WTC11 (cell line): Measurements from ENCODE around the gene REEP2. TPM values are rescaled to one million over a fixed set of nuclear protein-coding genes. Genes with fewer than 3 reads are reported as not detected.

Source experiments
- ATAC-seq: fragments of 200-7000 bp; cut with Tn5 transposase; 2 replicates; pipeline ENCODE4 v1.10.0; 2021; ENCODE audit warnings: mild to moderate bottlenecking, moderate library complexity
- CTCF ChIA-PET: fragments of 300-600 bp; sonication (Branson Sonifier 250); formaldehyde crosslinking; loops from one replicate; lab custom pipeline; 2021; ENCODE audit warnings: antibody characterized with exemption; lab: Charles Lee
- POLR2A ChIA-PET: fragments of 350-600 bp; sonication (Branson Sonifier 250); formaldehyde crosslinking; loops from one replicate; lab custom pipeline; 2021; ENCODE audit warnings: antibody characterized with exemption; lab: Charles Lee
- DNase-seq: peaks from one replicate; pipeline ENCODE4 v3.0.0; 2021; ENCODE audit warnings: low spot score
- H3K27ac Mint-ChIP-seq: 2 replicates; pipeline ENCODE4 v1.8.0; 2021; ENCODE audit warnings: mixed read lengths
- H3K27me3 Mint-ChIP-seq: 2 replicates; pipeline ENCODE4 v1.8.0; 2021; ENCODE audit warnings: low read depth, mild to moderate bottlenecking, moderate library complexity, mixed read lengths
- H3K36me3 Mint-ChIP-seq: 2 replicates; pipeline ENCODE4 v1.8.0; 2021; ENCODE audit warnings: mixed read lengths
- H3K4me1 Mint-ChIP-seq: 2 replicates; pipeline ENCODE4 v1.8.0; 2022; ENCODE audit warnings: mixed read lengths
- H3K4me3 Mint-ChIP-seq: 2 replicates; pipeline ENCODE4 v1.8.0; 2021; ENCODE audit warnings: mild to moderate bottlenecking, moderate library complexity, mixed read lengths
- H3K9me3 Mint-ChIP-seq: 2 replicates; pipeline ENCODE4 v1.8.0; 2021; ENCODE audit warnings: mixed read lengths
- AFF4 ChIP-seq: sonication (generic); formaldehyde crosslinking; IDR thresholded peaks from 2 replicates; pipeline ENCODE4 v1.8.1; 2023; ENCODE audit warnings: mild to moderate bottlenecking, missing genetic modification reagents, borderline replicate concordance
- ATF2 ChIP-seq: sonication (generic); formaldehyde crosslinking; IDR thresholded peaks from 2 replicates; pipeline ENCODE4 v1.8.1; 2022; ENCODE audit warnings: low read depth, missing genetic modification reagents, borderline replicate concordance
- EMX1 ChIP-seq: fragments of 250-450 bp; sonication (Bioruptor Pico); IDR thresholded peaks from 2 replicates; pipeline ENCODE4 v1.8.0; 2021; ENCODE audit warnings: mild to moderate bottlenecking
- FOXJ3 ChIP-seq: sonication (generic); formaldehyde crosslinking; IDR thresholded peaks from 2 replicates; pipeline ENCODE4 v1.9.0; 2021; ENCODE audit warnings: missing genetic modification reagents, mild to moderate bottlenecking, borderline replicate concordance
- FOXK1 ChIP-seq: sonication (generic); formaldehyde crosslinking; IDR thresholded peaks from 2 replicates; pipeline ENCODE4 v1.8.0; 2022; ENCODE audit warnings: mild to moderate bottlenecking, moderate library complexity, missing genetic modification reagents
- FOXP1 ChIP-seq: sonication (generic); formaldehyde crosslinking; IDR thresholded peaks from 2 replicates; pipeline ENCODE4 v1.8.0; 2022; ENCODE audit warnings: missing genetic modification reagents, mild to moderate bottlenecking, moderate library complexity, borderline replicate concordance
- GRHL2 ChIP-seq: fragments of 250-450 bp; sonication (Bioruptor Pico); IDR thresholded peaks from 2 replicates; pipeline ENCODE4 v1.8.0; 2022; ENCODE audit warnings: mild to moderate bottlenecking, moderate library complexity; ENCODE audit not compliant: insufficient replicate concordance, severe bottlenecking
- JAZF1 ChIP-seq: fragments of 250-450 bp; sonication (Bioruptor Pico); IDR thresholded peaks from 2 replicates; pipeline ENCODE4 v1.9.0; 2021; ENCODE audit warnings: moderate library complexity, mild to moderate bottlenecking, inconsistent platforms
- KAT7 ChIP-seq: sonication (generic); formaldehyde crosslinking; IDR thresholded peaks from 2 replicates; pipeline ENCODE4 v1.8.1; 2023; ENCODE audit warnings: missing genetic modification reagents, mild to moderate bottlenecking, borderline replicate concordance
- MAX ChIP-seq: sonication (generic); formaldehyde crosslinking; IDR thresholded peaks from 2 replicates; pipeline ENCODE4 v1.8.0; 2022; ENCODE audit warnings: mild to moderate bottlenecking, missing genetic modification reagents
- NFATC4 ChIP-seq: fragments of 250-450 bp; sonication (Bioruptor Pico); IDR thresholded peaks from 2 replicates; pipeline ENCODE4 v1.9.0; 2021; ENCODE audit warnings: mild to moderate bottlenecking
- NR2C2 ChIP-seq: sonication (generic); formaldehyde crosslinking; IDR thresholded peaks from 2 replicates; pipeline ENCODE4 v1.8.0; 2022; ENCODE audit warnings: mild to moderate bottlenecking, missing genetic modification reagents
- SMAD3 ChIP-seq: sonication (generic); formaldehyde crosslinking; IDR thresholded peaks from 2 replicates; pipeline ENCODE4 v1.8.0; 2022; ENCODE audit warnings: missing genetic modification reagents, mild to moderate bottlenecking, borderline replicate concordance
- SMAD4 ChIP-seq: sonication (generic); formaldehyde crosslinking; IDR thresholded peaks from 2 replicates; pipeline ENCODE4 v1.8.0; 2022; ENCODE audit warnings: mild to moderate bottlenecking, missing genetic modification reagents
- TEAD4 ChIP-seq: sonication (generic); formaldehyde crosslinking; IDR thresholded peaks from 2 replicates; pipeline ENCODE4 v1.8.0; 2022; ENCODE audit warnings: mild to moderate bottlenecking, missing genetic modification reagents
- ZBTB43 ChIP-seq: sonication (generic); formaldehyde crosslinking; IDR thresholded peaks from 2 replicates; pipeline ENCODE4 v1.8.1; 2023; ENCODE audit warnings: mild to moderate bottlenecking, missing genetic modification reagents
- ZNF138 ChIP-seq: sonication (generic); formaldehyde crosslinking; conservative IDR thresholded peaks from 2 replicates; pipeline ENCODE4 v1.8.1; 2022; ENCODE audit warnings: mild to moderate bottlenecking, moderate library complexity, missing genetic modification reagents
- ZNF219 ChIP-seq: sonication (generic); formaldehyde crosslinking; IDR thresholded peaks from 2 replicates; pipeline ENCODE4 v1.8.0; 2023; ENCODE audit warnings: missing genetic modification reagents, mild to moderate bottlenecking, borderline replicate concordance
- ZNF317 ChIP-seq: sonication (generic); formaldehyde crosslinking; IDR thresholded peaks from 2 replicates; pipeline ENCODE4 v1.8.1; 2023; ENCODE audit warnings: low read depth, mild to moderate bottlenecking, moderate library complexity, missing genetic modification reagents, borderline replicate concordance
- ZNF396 ChIP-seq: fragments of 250-450 bp; sonication (Bioruptor Pico); IDR thresholded peaks from 2 replicates; pipeline ENCODE4 v1.8.0; 2021; ENCODE audit warnings: mild to moderate bottlenecking, moderate library complexity, borderline replicate concordance
- ZNF423 ChIP-seq: fragments of 250-450 bp; sonication (Bioruptor Pico); IDR thresholded peaks from 2 replicates; pipeline ENCODE4 v2.1.2; 2022; ENCODE audit warnings: mild to moderate bottlenecking, moderate library complexity
- ZNF671 ChIP-seq: fragments of 250-450 bp; sonication (Bioruptor Pico); IDR thresholded peaks from 2 replicates; pipeline ENCODE4 v1.8.0; 2021; ENCODE audit warnings: mild to moderate bottlenecking
- total RNA-seq: library from RNA; stranded (reverse); gene quantifications from 3 replicates; pipeline ENCODE4 v1.2.3, GENCODE V29; 2021

The REEP2 gene
- total RNA-seq, 1 experiment from 2014 or later = 51.1 TPM

- TF ChIP-seq ZNF671 (CRISPR knock-in tag) (no peak), ZNF423 (CRISPR knock-in tag) (no peak), EMX1 (CRISPR knock-in tag) (no peak), SMAD3 (CRISPR knock-in tag) (no peak), ZNF317 (CRISPR knock-in tag) (no peak), ZNF396 (CRISPR knock-in tag) (no peak), ZNF219 (no peak), MAX (no peak)
These were observed 20.4 kb upstream of the REEP2 start (continued) for GRCh38 chr5:138418444-138418843.

GRCh38 chr5:138425079-138425478, 13.8 kb upstream of the REEP2 start:
- CTCF ChIA-PET = interaction anchor here (0.8 kb wide), 1 partner anchor 25 kb away, joined by 4 read pairs; no protein-coding TSS in a partner anchor
- no peaks in the 10 kb centered on the region for H3K9me3 Mint-ChIP-seq
- ATAC-seq (no peak), DNase-seq (no peak)
- no peaks in the 10 kb centered on the region for H3K27me3 Mint-ChIP-seq
- H3K4me1 Mint-ChIP-seq = no peaks in the 10 kb centered on the region
- H3K36me3 Mint-ChIP-seq = peaks cover 76% of the 10 kb centered on the region
- no peak for TF ChIP-seq GRHL2
- no peak for TF ChIP-seq ZNF396 (CRISPR knock-in tag)
- no peak for TF ChIP-seq FOXJ3 (CRISPR knock-in tag)
- no peak for TF ChIP-seq KAT7
- no peak for TF ChIP-seq SMAD4
- TF ChIP-seq TEAD4 (CRISPR knock-in tag) = no peak
- no peak for TF ChIP-seq NR2C2 (CRISPR knock-in tag)
- TF ChIP-seq EMX1 (CRISPR knock-in tag) = no peak
- TF ChIP-seq AFF4 (CRISPR knock-in tag) = no peak
- no peak for TF ChIP-seq ZNF138
- no peak for TF ChIP-seq JAZF1
- TF ChIP-seq NFATC4 (CRISPR knock-in tag) = no peak
- TF ChIP-seq FOXP1 (CRISPR knock-in tag) = no peak
- H3K27ac Mint-ChIP-seq = no peak overlapping the region
- H3K4me3 Mint-ChIP-seq = no peak overlapping the region
- POLR2A ChIA-PET = no interaction called here

- POLR2A ChIA-PET = no interaction called here
- DNase-seq = no peak
These were observed 2.9 kb upstream of the REEP2 start for GRCh38 chr5:138435943-138436342.

More at GRCh38 chr5:138435943-138436342, 2.9 kb upstream of the REEP2 start:
- Mint-ChIP-seq H3K36me3 (peaks cover 45% of the 10 kb centered on the region), H3K27ac (no peak overlapping the region; the same call in 1 of the 2 replicates), H3K27me3 (no peaks in the 10 kb centered on the region), H3K4me3 (no peak overlapping the region), H3K4me1 (peaks cover 19% of the 10 kb centered on the region), H3K9me3 (no peaks in the 10 kb centered on the region)
- CTCF ChIA-PET = no interaction called here
- no peak for TF ChIP-seq ZBTB43 (CRISPR knock-in tag)
- no peak for TF ChIP-seq FOXK1 (CRISPR knock-in tag)
- no peak for TF ChIP-seq ATF2 (CRISPR knock-in tag)
- ATAC-seq = no peak
